K562 (cell line): ENCODE data around the gene MATR3. TPM values are rescaled to one million over a fixed set of nuclear protein-coding genes. Genes with fewer than 3 reads are reported as not detected.
A peak's percentile ranks its signal among the peaks of the same experiment; 100 is the strongest.
"Not testable (repeated sequence)": the region's sequence is repeated elsewhere in the genome, so short reads cannot be mapped to it uniquely, and the experiment has no call there.

Experiments used
- ATAC-seq: fragments of 200-7000 bp; cut with Tn5 transposase; 3 replicates; pipeline ENCODE4 v1.9.1; 2020; ENCODE audit warnings: moderate library complexity
- BruUV-seq: library from RNA; stranded (reverse); fragments of 400-500 nt; replicated peaks from 2 replicates; lab custom pipeline; 2021; lab: Mats Ljungman, UMichigan
- CTCF ChIA-PET: fragments of 300-600 bp; formaldehyde crosslinking; extraction: SDS; loops from one replicate; lab custom pipeline; 2021; ENCODE audit warnings: low intra/inter-chr PET ratio; lab: Yijun Ruan, JAX
- POLR2A ChIA-PET: fragments of 300-600, 350-650 bp; sonication (Branson Sonifier 250); formaldehyde crosslinking; extraction: SDS; loops from one replicate; lab custom pipeline; 2021; ENCODE audit warnings: antibody characterized with exemption, inconsistent platforms; lab: Yijun Ruan, JAX
- DNase-seq, 4 experiments: peaks; one replicate each; pipeline versions ENCODE4 v3.0.0 to v3.0.0-alpha.2; 2011 to 2018; ENCODE audit warnings: low spot score in 3 of 4, mixed read lengths in 3 of 4; ENCODE audit errors: extremely low read depth in 1 of 4
- FAIRE-seq: peaks from 2 replicates; lab custom pipeline; 2011; peaks lifted over from hg19 to GRCh38; lab: Jason Lieb, UNC
- H2AFZ ChIP-seq: 2 replicates; pipeline ENCODE4 v1.6.0; 2011; ENCODE audit warnings: low read depth, low read length, control low read depth, inconsistent platforms
- H3K27ac ChIP-seq: fragments of 200-600 bp; 3 replicates; pipeline ENCODE4 v1.8.0; 2011; ENCODE audit warnings: low read depth, mild to moderate bottlenecking, control low read depth, inconsistent platforms, low read length, moderate library complexity, mixed read lengths; ENCODE audit errors: extremely low read depth
- H3K27me3 ChIP-seq, 2 experiments: fragments of 300-600 bp in 1 of 2; 2 replicates in 1 of 2; 3 replicates in 1 of 2; pipeline versions ENCODE4 v1.6.0 to v1.8.0; 2011; ENCODE audit warnings: inconsistent platforms in 2 of 2, low read length in 2 of 2, mild to moderate bottlenecking in 1 of 2, mixed read lengths in 1 of 2, moderate library complexity in 1 of 2; ENCODE audit not compliant: control insufficient read depth in 2 of 2, insufficient read depth in 2 of 2
- H3K36me3 ChIP-seq: fragments of 300-600 bp; 3 replicates; pipeline ENCODE4 v1.8.0; 2011; ENCODE audit warnings: mild to moderate bottlenecking, low read length, inconsistent platforms; ENCODE audit not compliant: control insufficient read depth, insufficient read depth
- H3K4me1 ChIP-seq, 2 experiments: fragments of 200-600 bp in 1 of 2; replicated peaks in 1 of 2; 2 replicates in 1 of 2; 3 replicates in 1 of 2; pipeline versions ENCODE4 v1.5.1 to v1.8.0; 2011; ENCODE audit warnings: inconsistent platforms in 2 of 2, low read length in 2 of 2, mild to moderate bottlenecking in 1 of 2, mixed read lengths in 1 of 2, moderate library complexity in 1 of 2; ENCODE audit not compliant: control insufficient read depth in 2 of 2, insufficient read depth in 2 of 2
- H3K4me2 ChIP-seq: 2 replicates; pipeline ENCODE4 v1.6.1; 2011; ENCODE audit warnings: low read length, control low read depth, inconsistent platforms, mixed read lengths; ENCODE audit not compliant: insufficient read depth
- H3K4me3 ChIP-seq: fragments of 200-600 bp; sonication (generic), shearing (Covaris generic); 2 replicates; pipeline ENCODE4 v1.5.1; 2016; ENCODE audit warnings: control low read depth, inconsistent platforms
- H3K79me2 ChIP-seq: fragments of 200-600 bp; 3 replicates; pipeline ENCODE4 v1.8.0; 2011; ENCODE audit warnings: low read length, inconsistent platforms; ENCODE audit not compliant: control insufficient read depth, insufficient read depth
- H3K9ac ChIP-seq, 2 experiments: 2 replicates each; pipeline versions ENCODE4 v1.6.0 to v1.6.1; 2011; ENCODE audit warnings: low read depth in 2 of 2, low read length in 2 of 2, control low read depth in 1 of 2, inconsistent platforms in 1 of 2, mild to moderate bottlenecking in 1 of 2, mixed read lengths in 1 of 2; ENCODE audit not compliant: insufficient read depth in 1 of 2
- H3K9me1 ChIP-seq: one replicate; pipeline ENCODE4 v1.6.0; 2011; ENCODE audit warnings: inconsistent platforms, mild to moderate bottlenecking, low read length, moderate library complexity; ENCODE audit not compliant: control insufficient read depth, insufficient read depth
- H3K9me3 ChIP-seq: replicated peaks from 2 replicates; pipeline ENCODE4 v1.5.1; 2011; ENCODE audit warnings: low read depth, low read length, inconsistent platforms; ENCODE audit not compliant: control insufficient read depth, insufficient read depth
- H4K20me1 ChIP-seq: replicated peaks from 2 replicates; pipeline ENCODE4 v1.6.1; 2011; ENCODE audit warnings: low read length, inconsistent platforms, mixed read lengths; ENCODE audit not compliant: control insufficient read depth, insufficient read depth
- CBX3 ChIP-seq, 2 experiments: IDR thresholded peaks; 1 replicate in 1 of 2; 2 replicates in 1 of 2; pipeline ENCODE4 v1.6.1; 2012; ENCODE audit warnings: inconsistent platforms in 2 of 2, low read length in 2 of 2, borderline replicate concordance in 1 of 2, control low read depth in 1 of 2
- DACH1 ChIP-seq: fragments of 450-650 bp; IDR thresholded peaks from 2 replicates; pipeline ENCODE4 v1.6.1; 2018; ENCODE audit not compliant: partially characterized antibody
- EGR1 ChIP-seq: fragments of 450-650 bp; conservative IDR thresholded peaks from 2 replicates; pipeline ENCODE4 v1.6.1; 2017; ENCODE audit warnings: mild to moderate bottlenecking
- KLF1 ChIP-seq: fragments of 450-650 bp; IDR thresholded peaks from 2 replicates; pipeline ENCODE4 v1.6.1; 2016; ENCODE audit warnings: missing genetic modification characterization, missing compliant biosample characterization
- TRIM28 ChIP-seq: fragments of 450-650 bp; IDR thresholded peaks from 2 replicates; pipeline ENCODE4 v1.6.1; 2017
- ZNF121 ChIP-seq: sonication (generic); formaldehyde crosslinking; conservative IDR thresholded peaks from 2 replicates; pipeline ENCODE4 v1.8.0; 2022; ENCODE audit warnings: missing genetic modification reagents
- WGBS: fragments of 100-300 bp; shearing (Covaris generic); methylation state at CpG from one replicate; pipeline ENCODE4 v1.1.6; 2016; ENCODE audit warnings: low coverage, mixed read lengths; ENCODE audit not compliant: insufficient coverage; ENCODE audit errors: missing lambda C conversion rate; 5-methylcytosine and 5-hydroxymethylcytosine counted together
- in situ Hi-C: fragments of 300-500 bp; cut with MboI; formaldehyde crosslinking; loops from 4 replicates; pipeline ENCODE4 v1.15.0; 2018; ENCODE audit warnings: inconsistent platforms, mixed read lengths
- intact Hi-C: fragments of 100-400 bp; cut with micrococcal nuclease; formaldehyde crosslinking; loops from 2 replicates; pipeline ENCODE4 v1.14.2; 2022
- polyA plus RNA-seq, 8 experiments: library from polyadenylated mRNA; depleted of rRNA in 4 of 8; stranded (reverse) in 5 of 8; unstranded in 3 of 8; fragments of >200 nt; fragmentation: Nextera tagmentation in 2 of 8; fragmentation: Illumina TruSeq in 1 of 8; extraction: Ambion mirVana in 2 of 8; extraction: Trizol in 1 of 8; gene quantifications; 2 replicates each; pipeline versions ENCODE4 v1.2.1 to v1.2.3, GENCODE V29; 2011 to 2014; ENCODE audit warnings: inconsistent platforms in 1 of 8, missing spikeins in 1 of 8
- total RNA-seq, 7 experiments: library from RNA; depleted of rRNA in 6 of 7; stranded (reverse); fragments of >200 nt in 6 of 7; fragmentation: Illumina TruSeq in 2 of 7; extraction: Trizol in 2 of 7; gene quantifications; 2 replicates each; pipeline versions ENCODE4 v1.2.1 to v1.2.3, GENCODE V29; 2011 to 2021; ENCODE audit warnings: low replicate concordance in 1 of 7
- TF ChIP-seq, protein P1 (sequence below): fragments of 450-650 bp; formaldehyde crosslinking; IDR thresholded peaks from 2 replicates; pipeline ENCODE4 v1.4.0; 2022; ENCODE audit warnings: missing genetic modification characterization
- TF ChIP-seq, protein P2 (sequence below): sonication (generic); formaldehyde crosslinking; IDR thresholded peaks from 2 replicates; pipeline ENCODE4 v1.8.0; 2022; ENCODE audit warnings: mild to moderate bottlenecking, missing genetic modification reagents

The MATR3 gene
- total and polyA plus RNA-seq, 9 of the 15 experiments (the other 6 are each of a cell fraction or from before 2014, with no cell fraction given), result 150 to 425 (median 263) TPM

DNA sequence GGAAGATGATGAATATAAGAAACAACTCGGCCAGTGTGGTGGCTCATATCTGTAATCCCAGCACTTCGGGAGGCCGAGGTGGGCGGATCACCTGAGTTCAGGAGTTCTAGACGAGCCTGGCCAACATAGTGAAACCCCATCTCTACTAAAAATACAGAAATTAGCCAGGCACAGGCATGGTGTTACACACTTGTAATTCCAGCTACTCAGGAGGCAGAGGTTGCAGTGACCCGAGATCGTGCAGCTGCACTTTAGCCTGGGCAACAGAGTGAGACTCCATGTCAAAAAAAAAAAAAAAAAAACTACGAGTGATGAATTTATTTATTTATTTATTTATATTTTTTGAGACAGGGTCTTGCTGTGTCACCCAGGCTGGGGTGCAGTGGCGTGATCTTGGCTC, 54.3 kb downstream of the MATR3 start:
- in situ Hi-C loops, FAIRE-seq: not testable (repeated sequence)
- peak; percentile 78 for TF ChIP-seq ZNF121 (CRISPR knock-in tag)
- 0 out of 2 replicates have a peak, but pooled peaks have one; percentile 25 for TF ChIP-seq EGR1
- TF ChIP-seq, all 486 proteins: peak for 2; not testable (repeated sequence) for 484
- Histone ChIP-seq H3K9ac (0 out of 4 replicates have a peak overlapping the region, but pooled peaks of 1 of the 2 experiments have one; percentile 62), H3K4me2 (peak overlapping the region; percentile 43), H3K4me1 (peaks cover 9 to 14% of the 10 kb centered on the region in 2 experiments; a peak in 4 of 5 replicates), H4K20me1 (peaks cover 17% of the 10 kb centered on the region), H3K79me2 (peaks cover 100% of the 10 kb centered on the region), H3K36me3 (peaks cover 34% of the 10 kb centered on the region)
- WGBS, result 43% methylated on average over 9 of the region's 9 CpGs
- DNase-seq, H3K4me3 ChIP-seq, intact Hi-C loops, H2AFZ ChIP-seq, H3K9me3 ChIP-seq, H3K27ac ChIP-seq, BruUV-seq, H3K9me1 ChIP-seq, H3K27me3 ChIP-seq, CTCF ChIA-PET: not testable (repeated sequence)
- POLR2A ChIA-PET, result interaction anchor here (0.7 to 1.0 kb wide), 6 partner anchors 9 to 131 kb away, joined by 3 to 6 read pairs (median 4); no protein-coding TSS in a partner anchor
- ATAC-seq, result peak; percentile 28

DNA sequence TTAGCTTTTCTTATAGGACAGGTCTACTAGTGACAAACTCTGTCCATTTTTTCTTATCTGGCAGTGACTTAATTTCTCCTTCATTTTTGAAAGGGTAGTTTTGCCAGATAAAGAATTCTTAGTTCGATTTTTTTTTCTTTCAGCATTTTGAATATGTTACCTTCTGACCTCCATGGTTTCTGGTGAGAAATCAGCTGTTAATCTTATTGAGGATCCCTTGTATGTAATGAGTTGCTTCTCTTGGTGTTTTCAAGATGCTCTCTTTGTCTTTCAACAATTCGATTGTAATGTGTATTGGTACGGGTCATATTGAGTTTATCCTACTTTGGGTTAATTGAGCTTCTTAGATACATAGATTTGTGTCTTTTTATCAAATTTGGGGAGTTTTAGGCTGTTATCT, 60.6 kb downstream of the MATR3 start:
- no peaks in the 10 kb centered on the region for H3K27me3 ChIP-seq
- 81% methylated on average over 3 of the region's 3 CpGs for WGBS
- no peak overlapping the region for H3K4me2 ChIP-seq
- CTCF ChIA-PET, result no interaction called here
- H3K4me3 ChIP-seq, result no peak overlapping the region
- FAIRE-seq (no peak), DNase-seq (no peak), ATAC-seq (no peak)
- H4K20me1 ChIP-seq, result 0 out of 2 replicates have a peak, but pooled peaks cover 7% of the 10 kb centered on the region
- no TSS peak for BruUV-seq
- no peaks in the 10 kb centered on the region for H3K4me1 ChIP-seq
- in situ Hi-C loops (no loop called here), intact Hi-C loops (no loop called here)
- no peaks in the 10 kb centered on the region; the same call in 1 of the 2 replicates for H3K9me3 ChIP-seq
- H3K9me1 ChIP-seq, result no peaks in the 10 kb centered on the region
- TF ChIP-seq, protein P1, sequence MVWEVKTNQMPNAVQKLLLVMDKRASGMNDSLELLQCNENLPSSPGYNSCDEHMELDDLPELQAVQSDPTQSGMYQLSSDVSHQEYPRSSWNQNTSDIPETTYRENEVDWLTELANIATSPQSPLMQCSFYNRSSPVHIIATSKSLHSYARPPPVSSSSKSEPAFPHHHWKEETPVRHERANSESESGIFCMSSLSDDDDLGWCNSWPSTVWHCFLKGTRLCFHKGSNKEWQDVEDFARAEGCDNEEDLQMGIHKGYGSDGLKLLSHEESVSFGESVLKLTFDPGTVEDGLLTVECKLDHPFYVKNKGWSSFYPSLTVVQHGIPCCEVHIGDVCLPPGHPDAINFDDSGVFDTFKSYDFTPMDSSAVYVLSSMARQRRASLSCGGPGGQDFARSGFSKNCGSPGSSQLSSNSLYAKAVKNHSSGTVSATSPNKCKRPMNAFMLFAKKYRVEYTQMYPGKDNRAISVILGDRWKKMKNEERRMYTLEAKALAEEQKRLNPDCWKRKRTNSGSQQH (CRISPR knock-in tag), result no peak
- TF ChIP-seq CBX3 (IDR thresholded peaks at IDR 0.05; ENCODE audit: borderline replicate concordance in 1 of 2, low read length in 2 of 2), result peak in 1 of 2 experiments; percentile 86; a peak in 2 of 3 replicates
- TF ChIP-seq, protein P2, sequence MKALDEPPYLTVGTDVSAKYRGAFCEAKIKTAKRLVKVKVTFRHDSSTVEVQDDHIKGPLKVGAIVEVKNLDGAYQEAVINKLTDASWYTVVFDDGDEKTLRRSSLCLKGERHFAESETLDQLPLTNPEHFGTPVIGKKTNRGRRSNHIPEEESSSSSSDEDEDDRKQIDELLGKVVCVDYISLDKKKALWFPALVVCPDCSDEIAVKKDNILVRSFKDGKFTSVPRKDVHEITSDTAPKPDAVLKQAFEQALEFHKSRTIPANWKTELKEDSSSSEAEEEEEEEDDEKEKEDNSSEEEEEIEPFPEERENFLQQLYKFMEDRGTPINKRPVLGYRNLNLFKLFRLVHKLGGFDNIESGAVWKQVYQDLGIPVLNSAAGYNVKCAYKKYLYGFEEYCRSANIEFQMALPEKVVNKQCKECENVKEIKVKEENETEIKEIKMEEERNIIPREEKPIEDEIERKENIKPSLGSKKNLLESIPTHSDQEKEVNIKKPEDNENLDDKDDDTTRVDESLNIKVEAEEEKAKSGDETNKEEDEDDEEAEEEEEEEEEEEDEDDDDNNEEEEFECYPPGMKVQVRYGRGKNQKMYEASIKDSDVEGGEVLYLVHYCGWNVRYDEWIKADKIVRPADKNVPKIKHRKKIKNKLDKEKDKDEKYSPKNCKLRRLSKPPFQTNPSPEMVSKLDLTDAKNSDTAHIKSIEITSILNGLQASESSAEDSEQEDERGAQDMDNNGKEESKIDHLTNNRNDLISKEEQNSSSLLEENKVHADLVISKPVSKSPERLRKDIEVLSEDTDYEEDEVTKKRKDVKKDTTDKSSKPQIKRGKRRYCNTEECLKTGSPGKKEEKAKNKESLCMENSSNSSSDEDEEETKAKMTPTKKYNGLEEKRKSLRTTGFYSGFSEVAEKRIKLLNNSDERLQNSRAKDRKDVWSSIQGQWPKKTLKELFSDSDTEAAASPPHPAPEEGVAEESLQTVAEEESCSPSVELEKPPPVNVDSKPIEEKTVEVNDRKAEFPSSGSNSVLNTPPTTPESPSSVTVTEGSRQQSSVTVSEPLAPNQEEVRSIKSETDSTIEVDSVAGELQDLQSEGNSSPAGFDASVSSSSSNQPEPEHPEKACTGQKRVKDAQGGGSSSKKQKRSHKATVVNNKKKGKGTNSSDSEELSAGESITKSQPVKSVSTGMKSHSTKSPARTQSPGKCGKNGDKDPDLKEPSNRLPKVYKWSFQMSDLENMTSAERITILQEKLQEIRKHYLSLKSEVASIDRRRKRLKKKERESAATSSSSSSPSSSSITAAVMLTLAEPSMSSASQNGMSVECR (CRISPR knock-in tag), result no peak
- 0 out of 2 replicates have a peak, but pooled peaks have one; percentile 63 for TF ChIP-seq TRIM28
- TF ChIP-seq KLF1 (tag), result no peak
- peak; percentile 29 for TF ChIP-seq DACH1
- no peak overlapping the region for H2AFZ ChIP-seq
- no peak overlapping the region for H3K27ac ChIP-seq
- POLR2A ChIA-PET, result interaction anchor here (0.6 kb wide), 1 partner anchor 38 kb away, joined by 3 read pairs; no protein-coding TSS in a partner anchor
- H3K79me2 ChIP-seq, result peaks cover 95% of the 10 kb centered on the region
- no peak overlapping the region for H3K9ac ChIP-seq
- peaks cover 44% of the 10 kb centered on the region for H3K36me3 ChIP-seq
